Central memory CD8-positive, alpha-beta T cell (primary cell): Measurements from ENCODE around the gene INPPL1.

Source experiments
- ATAC-seq: fragments of 150-1000 bp; cut with Tn5 transposase; replicated peaks from 2 replicates; pipeline ENCODE4 v1.10.0; 2022; ENCODE audit warnings: mild to moderate bottlenecking, moderate FRiP score, moderate number of reproducible peaks; ENCODE audit not compliant: poor library complexity, severe bottlenecking; ENCODE audit errors: extremely low read depth
- DNase-seq, 2 donors: peaks; one replicate each; pipeline ENCODE4 v3.0.0; 2021; ENCODE audit warnings: low spot score in 2 of 2
- H3K27ac Mint-ChIP-seq: one replicate; pipeline ENCODE4 v1.8.0; 2022; ENCODE audit warnings: low read depth, mild to moderate bottlenecking, moderate library complexity, mixed read lengths
- H3K27me3 Mint-ChIP-seq: one replicate; pipeline ENCODE4 v1.8.0; 2022; ENCODE audit warnings: mixed read lengths
- H3K36me3 Mint-ChIP-seq: one replicate; pipeline ENCODE4 v1.8.0; 2022; ENCODE audit warnings: mild to moderate bottlenecking, moderate library complexity, mixed read lengths; ENCODE audit not compliant: insufficient read depth
- H3K4me1 Mint-ChIP-seq: one replicate; pipeline ENCODE4 v1.8.0; 2022; ENCODE audit warnings: mixed read lengths
- H3K4me3 Mint-ChIP-seq: one replicate; pipeline ENCODE4 v1.8.0; 2022; ENCODE audit warnings: mild to moderate bottlenecking, moderate library complexity, mixed read lengths
- H3K9me3 Mint-ChIP-seq: one replicate; pipeline ENCODE4 v1.8.0; 2022; ENCODE audit warnings: mixed read lengths

INPPL1 gene

DNA sequence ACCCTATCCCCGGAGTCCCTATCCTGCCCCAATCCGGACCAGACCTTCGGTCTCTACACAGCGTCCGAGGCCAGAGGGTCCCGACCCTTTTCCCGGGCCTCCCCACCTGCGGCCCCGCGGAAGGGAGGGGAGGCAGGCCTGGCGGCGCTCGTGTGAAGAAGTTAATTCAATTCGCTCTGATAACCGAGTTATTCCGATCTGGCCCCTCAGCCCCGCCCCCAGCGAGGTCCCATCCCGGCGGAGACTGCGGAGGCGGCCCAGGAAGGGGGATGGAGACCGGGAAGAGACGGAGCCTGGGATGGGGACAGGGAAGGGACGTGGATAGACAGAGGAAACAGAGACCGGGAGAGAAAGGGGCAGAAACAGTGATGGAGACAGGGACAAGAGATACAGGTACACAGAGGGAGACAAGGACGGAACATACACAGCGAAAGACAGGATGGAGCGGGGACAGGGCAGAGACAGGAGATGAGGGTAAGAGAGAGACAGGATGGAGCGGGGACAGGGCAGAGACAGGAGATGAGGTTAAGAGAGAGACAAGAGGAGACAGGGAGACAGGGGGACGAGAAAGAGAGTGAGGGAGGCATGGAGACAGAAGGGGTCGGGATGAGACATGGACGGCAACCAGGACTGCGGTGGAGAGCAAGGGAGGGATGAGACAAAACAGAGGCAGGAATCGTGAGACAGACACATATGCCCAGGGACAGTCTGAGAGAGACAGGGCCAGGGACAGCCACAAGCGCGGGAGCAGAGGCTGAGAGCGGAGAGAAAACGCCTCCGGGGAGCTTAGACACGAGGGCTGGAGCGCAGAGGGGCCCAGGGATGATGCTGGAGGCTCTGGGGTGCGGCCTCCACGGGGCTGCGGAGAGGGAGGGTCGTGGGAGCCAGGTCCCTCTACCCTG, 20.0 kb downstream of the INPPL1 start:
- peaks cover 41% of the 10 kb centered on the region for H3K27me3 Mint-ChIP-seq
- no peak overlapping the region for H3K27ac Mint-ChIP-seq
- peaks cover 16% of the 10 kb centered on the region for H3K4me1 Mint-ChIP-seq
- ATAC-seq (no peak), DNase-seq (no peak)
- no peaks in the 10 kb centered on the region for H3K9me3 Mint-ChIP-seq
- H3K4me3 Mint-ChIP-seq, result no peak overlapping the region
- peaks cover 2% of the 10 kb centered on the region for H3K36me3 Mint-ChIP-seq

- Mint-ChIP-seq H3K9me3 (no peaks in the 10 kb centered on the region), H3K27ac (no peak overlapping the region), H3K27me3 (peaks cover 41% of the 10 kb centered on the region), H3K36me3 (peaks cover 2% of the 10 kb centered on the region), H3K4me3 (no peak overlapping the region), H3K4me1 (peaks cover 13% of the 10 kb centered on the region)
- DNase-seq (no peak), ATAC-seq (no peak)
Observed at GRCh38 chr11:72245263-72245816, 20.8 kb downstream of the INPPL1 start.

DNA sequence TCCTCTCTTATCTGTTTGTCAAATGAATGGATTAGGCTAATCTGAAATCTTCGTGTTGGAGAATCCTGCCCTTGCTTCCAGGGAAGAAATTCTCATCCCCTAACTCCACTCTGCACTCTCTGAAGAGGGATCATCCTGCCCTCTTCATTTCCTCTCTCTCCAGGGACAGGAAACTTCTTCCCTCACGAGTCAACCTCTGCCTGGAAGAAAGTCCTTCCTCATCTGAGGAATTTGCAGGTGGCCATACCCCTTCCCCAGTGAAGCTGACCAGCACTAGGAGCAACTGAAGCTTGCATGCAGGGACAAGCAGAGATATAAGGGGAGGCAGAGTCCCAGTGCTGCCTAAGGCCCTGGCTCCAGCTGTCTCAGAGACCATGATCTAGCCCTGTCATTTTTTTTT, 23.0 kb downstream of the INPPL1 start:
- no peak overlapping the region for H3K4me3 Mint-ChIP-seq
- H3K36me3 Mint-ChIP-seq, result peaks cover 2% of the 10 kb centered on the region
- H3K9me3 Mint-ChIP-seq, result no peaks in the 10 kb centered on the region
- DNase-seq (no peak), ATAC-seq (no peak)
- peaks cover 38% of the 10 kb centered on the region for H3K27me3 Mint-ChIP-seq
- H3K27ac Mint-ChIP-seq, result no peak overlapping the region
- peaks cover 6% of the 10 kb centered on the region for H3K4me1 Mint-ChIP-seq

- Mint-ChIP-seq H3K27me3 (peaks cover 42% of the 10 kb centered on the region), H3K9me3 (no peaks in the 10 kb centered on the region), H3K4me3 (no peak overlapping the region), H3K4me1 (no peaks in the 10 kb centered on the region), H3K27ac (peak overlapping the region; percentile 63), H3K36me3 (peaks cover 2% of the 10 kb centered on the region)
- DNase-seq (no peak), ATAC-seq (no peak)
Observed at GRCh38 chr11:72249961-72250360, 25.4 kb downstream of the INPPL1 start.

DNA sequence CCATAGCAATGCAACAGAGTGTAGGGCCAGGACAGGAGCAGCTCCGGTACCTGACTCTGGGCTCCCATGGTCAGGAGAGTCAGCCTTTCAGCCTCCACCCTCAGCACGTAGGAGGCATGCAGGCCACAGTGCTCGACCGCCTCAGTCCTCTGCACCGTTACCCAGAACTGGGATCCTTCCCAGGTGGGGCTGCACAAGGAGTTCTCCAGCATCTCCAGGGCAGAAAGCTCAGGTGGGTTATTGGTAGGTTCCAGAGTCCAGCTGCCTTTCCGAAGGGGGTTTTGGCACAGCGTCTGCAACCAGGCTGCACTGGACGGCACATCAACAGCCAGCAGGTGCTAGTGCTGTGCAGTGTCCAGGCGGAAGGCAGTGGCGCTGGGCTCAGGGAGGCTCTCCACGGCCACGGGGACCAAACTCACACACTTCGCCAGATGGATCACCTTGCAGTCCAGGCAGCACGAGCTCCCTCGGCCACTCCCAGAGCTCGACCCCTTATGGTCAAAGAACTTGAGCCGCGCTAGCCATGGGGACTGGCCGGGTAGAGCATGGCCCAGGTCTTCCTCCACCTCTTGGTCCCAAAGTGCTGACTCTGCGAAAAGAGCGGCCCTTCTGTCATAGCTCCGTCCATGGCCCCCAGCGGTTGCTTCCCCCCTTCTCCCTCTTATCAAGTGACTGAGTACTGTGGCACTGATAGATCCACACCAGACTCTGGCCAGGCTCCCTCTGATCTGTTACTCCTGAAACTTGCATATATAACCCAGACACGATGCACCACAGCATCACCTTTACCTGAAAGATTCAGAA, 26.3 kb downstream of the INPPL1 start:
- Mint-ChIP-seq H3K4me3 (no peak overlapping the region), H3K4me1 (no peaks in the 10 kb centered on the region), H3K27ac (no peak overlapping the region), H3K27me3 (peaks cover 42% of the 10 kb centered on the region), H3K9me3 (no peaks in the 10 kb centered on the region), H3K36me3 (peaks cover 2% of the 10 kb centered on the region)
- DNase-seq (no peak), ATAC-seq (no peak)

DNA sequence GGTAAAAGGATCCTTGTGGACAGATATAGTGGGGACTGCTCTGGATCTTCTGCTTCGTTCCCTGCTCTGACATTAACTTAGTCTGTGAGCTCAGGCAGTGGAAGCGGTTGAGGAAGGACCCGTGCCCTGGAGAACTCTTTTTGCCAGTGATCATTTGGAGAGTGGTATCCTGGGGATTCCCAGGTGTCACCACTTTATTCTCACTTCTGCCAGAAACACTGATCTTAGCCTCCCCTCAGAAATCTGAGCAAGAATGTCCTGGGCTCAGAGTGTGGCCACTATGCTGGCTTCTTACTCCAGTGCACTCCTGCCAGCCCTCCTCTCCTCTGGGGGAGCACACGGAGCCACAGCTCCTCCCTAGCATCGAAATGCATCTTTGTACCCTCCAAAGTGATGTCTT, 27.0 kb downstream of the INPPL1 start:
- H3K4me3 Mint-ChIP-seq, result no peak overlapping the region
- no peaks in the 10 kb centered on the region for H3K4me1 Mint-ChIP-seq
- H3K27ac Mint-ChIP-seq, result no peak overlapping the region
- H3K27me3 Mint-ChIP-seq, result peaks cover 42% of the 10 kb centered on the region
- DNase-seq, result no peak
- no peaks in the 10 kb centered on the region for H3K9me3 Mint-ChIP-seq
- peaks cover 2% of the 10 kb centered on the region for H3K36me3 Mint-ChIP-seq
- ATAC-seq, result no peak

DNA sequence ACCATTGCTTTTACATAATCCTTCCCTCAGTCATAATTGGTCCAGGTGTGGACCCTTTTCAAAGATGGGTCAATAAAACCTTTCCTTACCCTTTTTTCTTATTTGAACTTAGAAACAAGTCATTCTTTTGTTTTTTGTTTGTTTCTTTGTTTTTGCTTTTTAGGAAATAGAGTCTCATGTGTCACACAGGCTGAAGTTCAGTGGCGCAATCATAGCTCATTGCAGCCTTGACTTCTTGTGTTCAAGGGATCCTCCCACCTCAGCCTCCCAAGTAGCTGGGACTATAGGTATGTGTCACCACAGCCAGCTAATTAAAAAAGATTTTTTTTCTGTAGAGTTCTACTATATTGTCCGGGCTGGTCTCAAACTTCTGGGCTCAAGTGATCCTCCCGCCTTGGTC, 28.8 kb downstream of the INPPL1 start:
- Mint-ChIP-seq H3K9me3 (no peaks in the 10 kb centered on the region), H3K4me1 (no peaks in the 10 kb centered on the region), H3K4me3 (no peak overlapping the region), H3K27me3 (peaks cover 42% of the 10 kb centered on the region), H3K27ac (no peak overlapping the region), H3K36me3 (peaks cover 2% of the 10 kb centered on the region)
- DNase-seq (no peak), ATAC-seq (no peak)

GRCh38 chr11:72254299-72254993, 29.9 kb downstream of the INPPL1 start:
- no peaks in the 10 kb centered on the region for H3K9me3 Mint-ChIP-seq
- no peak overlapping the region for H3K27ac Mint-ChIP-seq
- no peak for ATAC-seq
- H3K36me3 Mint-ChIP-seq, result peaks cover 2% of the 10 kb centered on the region
- H3K4me3 Mint-ChIP-seq, result no peak overlapping the region
- H3K4me1 Mint-ChIP-seq, result no peaks in the 10 kb centered on the region
- H3K27me3 Mint-ChIP-seq, result peaks cover 41% of the 10 kb centered on the region
- no peak for DNase-seq

GRCh38 chr11:72257570-72257969, 33.0 kb downstream of the INPPL1 start:
- no peaks in the 10 kb centered on the region for H3K9me3 Mint-ChIP-seq
- H3K4me3 Mint-ChIP-seq, result no peak overlapping the region
- H3K4me1 Mint-ChIP-seq, result no peaks in the 10 kb centered on the region
- no peak for ATAC-seq
- DNase-seq, result no peak
- H3K36me3 Mint-ChIP-seq, result no peaks in the 10 kb centered on the region
- H3K27me3 Mint-ChIP-seq, result peaks cover 32% of the 10 kb centered on the region
- H3K27ac Mint-ChIP-seq, result no peak overlapping the region

DNA sequence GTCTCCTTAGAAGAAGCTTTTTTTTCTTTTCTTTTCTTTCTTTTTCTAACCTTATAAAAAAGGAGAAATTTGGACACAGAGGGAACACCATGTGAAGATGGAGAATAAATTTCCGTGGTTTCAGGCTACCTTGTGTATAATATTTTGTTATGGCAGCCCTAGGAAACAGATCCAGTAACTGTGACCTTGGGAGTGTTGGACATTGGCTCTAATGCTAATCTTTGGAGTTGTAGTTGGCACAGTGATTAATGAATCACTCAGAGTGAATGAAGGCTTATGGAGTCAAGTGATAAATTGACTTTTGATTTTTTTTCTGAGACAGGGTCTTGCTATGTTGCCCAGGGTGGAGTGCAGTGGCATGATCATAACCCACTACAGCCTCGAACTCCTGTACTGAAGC, 34.9 kb downstream of the INPPL1 start:
- Mint-ChIP-seq H3K27ac (no peak overlapping the region), H3K9me3 (no peaks in the 10 kb centered on the region), H3K4me3 (no peak overlapping the region), H3K36me3 (no peaks in the 10 kb centered on the region), H3K27me3 (peaks cover 36% of the 10 kb centered on the region), H3K4me1 (no peaks in the 10 kb centered on the region)
- DNase-seq, result no peak
- no peak for ATAC-seq

GRCh38 chr11:72260574-72260973, 36.0 kb downstream of the INPPL1 start:
- H3K4me1 Mint-ChIP-seq, result no peaks in the 10 kb centered on the region
- no peaks in the 10 kb centered on the region for H3K36me3 Mint-ChIP-seq
- DNase-seq, result no peak
- no peak for ATAC-seq
- H3K4me3 Mint-ChIP-seq, result no peak overlapping the region
- no peaks in the 10 kb centered on the region for H3K9me3 Mint-ChIP-seq
- H3K27me3 Mint-ChIP-seq, result peaks cover 42% of the 10 kb centered on the region
- no peak overlapping the region for H3K27ac Mint-ChIP-seq

- H3K36me3 Mint-ChIP-seq, result no peaks in the 10 kb centered on the region
- ATAC-seq, result no peak
- no peak overlapping the region for H3K4me3 Mint-ChIP-seq
Observed at GRCh38 chr11:72263361-72263760, 38.8 kb downstream of the INPPL1 start.

More at GRCh38 chr11:72263361-72263760, 38.8 kb downstream of the INPPL1 start:
- peaks cover 57% of the 10 kb centered on the region for H3K27me3 Mint-ChIP-seq
- no peak for DNase-seq
- no peaks in the 10 kb centered on the region for H3K9me3 Mint-ChIP-seq
- no peaks in the 10 kb centered on the region for H3K4me1 Mint-ChIP-seq
- no peak overlapping the region for H3K27ac Mint-ChIP-seq
